Amniotic epithelial cell (primary cell): ENCODE measurements around the gene PRAME.
"Not testable (repeated sequence)": the region's sequence is repeated elsewhere in the genome, so short reads cannot be mapped to it uniquely, and the experiment has no call there.

Experiments
- DNase-seq: peaks from one replicate; pipeline ENCODE4 v3.0.0-alpha.2; 2010; ENCODE audit warnings: low read depth

Gene PRAME

GRCh38 chr22:22558972-22559603 is at the start of gene PRAME:
TSS of gene PRAME (minus strand) at chr22:22559265. CDS start at chr22:22556832, 2,433 bp downstream.
- DNase-seq: peak; percentile 39

GRCh38 chr22:22608022-22608421 is 49.0 kb upstream of the PRAME start:
- DNase-seq: not testable (repeated sequence)

GRCh38 chr22:22605074-22605404 is 46.0 kb upstream of the PRAME start:
- DNase-seq: no peak

- no peak for DNase-seq
Observed at GRCh38 chr22:22604326-22605073, 45.4 kb upstream of the PRAME start.

GRCh38 chr22:22603470-22603947 is 44.4 kb upstream of the PRAME start:
- no peak for DNase-seq

- no peak for DNase-seq
Observed at GRCh38 chr22:22600531-22601261, 41.6 kb upstream of the PRAME start.

- DNase-seq: no peak
Observed at GRCh38 chr22:22599248-22599647, 40.2 kb upstream of the PRAME start.

- DNase-seq: no peak
Observed at GRCh38 chr22:22598144-22598543, 39.1 kb upstream of the PRAME start.

GRCh38 chr22:22595001-22595835 is 36.2 kb upstream of the PRAME start:
- no peak for DNase-seq

- DNase-seq: peak; percentile 35
Observed at GRCh38 chr22:22593964-22594656, 35.0 kb upstream of the PRAME start.

GRCh38 chr22:22593250-22593649 is 34.2 kb upstream of the PRAME start:
- DNase-seq: no peak

GRCh38 chr22:22591348-22592299 is 32.6 kb upstream of the PRAME start:
- no peak for DNase-seq

- DNase-seq: no peak
Observed at GRCh38 chr22:22590136-22590891, 31.2 kb upstream of the PRAME start.

- no peak for DNase-seq
Observed at GRCh38 chr22:22588485-22589164, 29.6 kb upstream of the PRAME start.

- no peak for DNase-seq
Observed at GRCh38 chr22:22587577-22588188, 28.6 kb upstream of the PRAME start.

- no peak for DNase-seq
Observed at GRCh38 chr22:22584722-22585121, 25.7 kb upstream of the PRAME start.

GRCh38 chr22:22583030-22583429 is 24.0 kb upstream of the PRAME start:
- no peak for DNase-seq

- not testable (repeated sequence) for DNase-seq
Observed at GRCh38 chr22:22581524-22581923, 22.5 kb upstream of the PRAME start.
